PFSK-1 (cell line): ENCODE results near the gene SYT3.

Experiments used
- FOXP2 ChIP-seq: optimal IDR thresholded peaks from 2 replicates; pipeline ENCODE3; 2011; ENCODE audit warnings: borderline replicate concordance, control low read depth, inconsistent platforms; ENCODE audit not compliant: insufficient read depth; ENCODE audit errors: extremely low read length, extremely low read depth
- SIN3A ChIP-seq: IDR thresholded peaks from 2 replicates; pipeline ENCODE4 v1.6.1; 2012; ENCODE audit warnings: mild to moderate bottlenecking, low read length, moderate library complexity, borderline replicate concordance; ENCODE audit not compliant: insufficient read depth
- TAF1 ChIP-seq: IDR thresholded peaks from 2 replicates; pipeline ENCODE4 v1.6.1; 2012; ENCODE audit warnings: low read length, control low read depth, borderline replicate concordance; ENCODE audit not compliant: insufficient read depth
- TF ChIP-seq, protein P1 (sequence below), 2 experiments: IDR thresholded peaks; 2 replicates each; pipeline versions ENCODE4 v1.6.1 to v1.8.0; 2011 to 2012; ENCODE audit warnings: low read depth in 2 of 2, low read length in 2 of 2, control low read depth in 1 of 2, inconsistent platforms in 1 of 2, mild to moderate bottlenecking in 1 of 2, moderate library complexity in 1 of 2; ENCODE audit not compliant: insufficient read depth in 1 of 2

GRCh38 chr19:50660088-50660366, 20.3 kb upstream of the SYT3 start:
- TF ChIP-seq TAF1 (no peak), SIN3A (no peak), FOXP2 (no peak)
- TF ChIP-seq, protein P1, sequence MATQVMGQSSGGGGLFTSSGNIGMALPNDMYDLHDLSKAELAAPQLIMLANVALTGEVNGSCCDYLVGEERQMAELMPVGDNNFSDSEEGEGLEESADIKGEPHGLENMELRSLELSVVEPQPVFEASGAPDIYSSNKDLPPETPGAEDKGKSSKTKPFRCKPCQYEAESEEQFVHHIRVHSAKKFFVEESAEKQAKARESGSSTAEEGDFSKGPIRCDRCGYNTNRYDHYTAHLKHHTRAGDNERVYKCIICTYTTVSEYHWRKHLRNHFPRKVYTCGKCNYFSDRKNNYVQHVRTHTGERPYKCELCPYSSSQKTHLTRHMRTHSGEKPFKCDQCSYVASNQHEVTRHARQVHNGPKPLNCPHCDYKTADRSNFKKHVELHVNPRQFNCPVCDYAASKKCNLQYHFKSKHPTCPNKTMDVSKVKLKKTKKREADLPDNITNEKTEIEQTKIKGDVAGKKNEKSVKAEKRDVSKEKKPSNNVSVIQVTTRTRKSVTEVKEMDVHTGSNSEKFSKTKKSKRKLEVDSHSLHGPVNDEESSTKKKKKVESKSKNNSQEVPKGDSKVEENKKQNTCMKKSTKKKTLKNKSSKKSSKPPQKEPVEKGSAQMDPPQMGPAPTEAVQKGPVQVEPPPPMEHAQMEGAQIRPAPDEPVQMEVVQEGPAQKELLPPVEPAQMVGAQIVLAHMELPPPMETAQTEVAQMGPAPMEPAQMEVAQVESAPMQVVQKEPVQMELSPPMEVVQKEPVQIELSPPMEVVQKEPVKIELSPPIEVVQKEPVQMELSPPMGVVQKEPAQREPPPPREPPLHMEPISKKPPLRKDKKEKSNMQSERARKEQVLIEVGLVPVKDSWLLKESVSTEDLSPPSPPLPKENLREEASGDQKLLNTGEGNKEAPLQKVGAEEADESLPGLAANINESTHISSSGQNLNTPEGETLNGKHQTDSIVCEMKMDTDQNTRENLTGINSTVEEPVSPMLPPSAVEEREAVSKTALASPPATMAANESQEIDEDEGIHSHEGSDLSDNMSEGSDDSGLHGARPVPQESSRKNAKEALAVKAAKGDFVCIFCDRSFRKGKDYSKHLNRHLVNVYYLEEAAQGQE (IDR thresholded peaks at IDR 0.05; ENCODE audit: insufficient read depth in 1 of 2, low read depth in 2 of 2, low read length in 2 of 2): no peak
